Sigmoid colon (tissue), 7 donors: ENCODE data around the gene AMHR2. TPM values are rescaled to one million over a fixed set of nuclear protein-coding genes. Genes with fewer than 3 reads are reported as not detected.
A peak's percentile ranks its signal among the peaks of the same experiment; 100 is the strongest.
"Not testable (repeated sequence)": the region's sequence is repeated elsewhere in the genome, so short reads cannot be mapped to it uniquely, and the experiment has no call there.

Experiments used
- DNase-seq: peaks from one replicate; pipeline ENCODE4 v3.0.0-alpha.2; 2019
- H3K27ac ChIP-seq, 4 donors: fragments of 200-600 bp; sonication (generic); one replicate each; pipeline ENCODE4 v1.5.1; 2016 to 2019; ENCODE audit warnings: mild to moderate bottlenecking in 1 of 4
- H3K27me3 ChIP-seq, 3 donors: fragments of 200-600 bp; sonication (generic); one replicate each; pipeline ENCODE4 v1.5.1; 2019; ENCODE audit warnings: mild to moderate bottlenecking in 1 of 3
- H3K36me3 ChIP-seq, 4 donors: fragments of 200-600 bp; sonication (generic); one replicate each; pipeline ENCODE4 v1.5.1; 2016 to 2019
- H3K4me1 ChIP-seq, 4 donors: fragments of 200-600 bp; sonication (generic); one replicate each; pipeline ENCODE4 v1.5.1; 2017 to 2019
- H3K4me3 ChIP-seq, 4 donors: fragments of 200-600 bp; sonication (generic); one replicate each; pipeline ENCODE4 v1.5.1; 2017 to 2019; ENCODE audit warnings: mild to moderate bottlenecking in 2 of 4, moderate library complexity in 1 of 4
- H3K9me3 ChIP-seq, 4 donors: fragments of 200-600 bp in 3 of 4; sonication (generic) in 3 of 4; one replicate each; pipeline versions ENCODE4 v1.5.1 to v1.6.1; 2013 to 2019
- EP300 ChIP-seq, 4 donors: sonication (generic); formaldehyde crosslinking; IDR thresholded peaks; one replicate each; pipeline ENCODE4 v1.6.1; 2017; ENCODE audit warnings: antibody characterized with exemption in 4 of 4
- POLR2A ChIP-seq, 2 donors: fragments of 450-650 bp; IDR thresholded peaks; one replicate each; pipeline ENCODE4 v1.6.1; 2016; ENCODE audit warnings: antibody characterized with exemption in 2 of 2, mild to moderate bottlenecking in 2 of 2, moderate library complexity in 2 of 2
- POLR2AphosphoS5 ChIP-seq, 4 donors: sonication (generic); formaldehyde crosslinking; IDR thresholded peaks; one replicate each; pipeline ENCODE4 v1.6.1; 2017; ENCODE audit warnings: antibody characterized with exemption in 4 of 4
- WGBS, 2 donors: extraction: QIAGEN DNeasy Blood & Tissue Kit; methylation state at CpG; one replicate each; pipeline ENCODE4 v1.1.7; 2013; 5-methylcytosine and 5-hydroxymethylcytosine counted together
- intact Hi-C: fragments of 100-400 bp; cut with DNase I; formaldehyde crosslinking; loops from one replicate; pipeline ENCODE4 v1.15.1; 2023
- polyA plus RNA-seq, 3 donors: library from polyadenylated mRNA; stranded (reverse); fragments of 200-250 nt; gene quantifications; one replicate each; pipeline ENCODE4 v1.2.3, GENCODE V29; 2013
- total RNA-seq, 4 donors: library from RNA; depleted of rRNA; stranded (reverse); fragments of >200 nt; gene quantifications; one replicate each; pipeline ENCODE4 v1.1.0, GENCODE V29; 2016
- TF ChIP-seq, protein P1 (sequence below), 4 experiments: fragments of 450-650 bp in 3 of 4; fragments of 200-600 bp in 1 of 4; IDR thresholded peaks; one replicate each; pipeline ENCODE4 v1.5.1; 2016 to 2019; ENCODE audit warnings: antibody characterized with exemption in 4 of 4, mild to moderate bottlenecking in 3 of 4, moderate library complexity in 2 of 4
- donor health status: healthy with polysubstance abuse.
- donor health status: Bipolar disorder and iron deficiency.
- donor health status: healthy.

Gene AMHR2
- not detected for total RNA-seq
- polyA plus RNA-seq = under 1 TPM in 1 of 3 donors, not detected in 2; 0.60 TPM

DNA sequence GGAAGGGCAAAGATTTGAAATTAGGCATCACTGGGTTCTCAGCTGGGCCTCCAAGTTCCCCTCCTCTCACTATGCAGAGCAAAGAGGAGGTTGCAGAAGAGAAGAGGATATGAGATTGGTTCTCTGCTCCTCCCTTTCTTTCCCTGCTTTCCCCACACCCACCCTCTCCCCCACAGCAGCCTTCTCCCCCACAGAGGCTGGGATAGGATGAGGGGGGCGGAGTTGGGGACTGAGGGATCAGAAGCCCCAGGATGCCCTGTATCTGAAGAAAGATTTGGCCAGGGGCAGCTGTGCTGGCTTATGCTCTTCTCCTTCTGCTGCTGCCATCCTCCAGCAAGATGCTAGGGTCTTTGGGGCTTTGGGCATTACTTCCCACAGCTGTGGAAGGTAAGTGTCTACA lies at the start of gene AMHR2:
AMHR2 (plus strand) TSS at position 259 of the 400 bp plus-strand sequence; CDS start at position 339, 80 bp downstream.
- Histone ChIP-seq H3K27me3 (no peaks in the 10 kb centered on the region), H3K4me1 (peaks cover 0 to 9% (median 8%) of the 10 kb centered on the region in 4 donors), H3K9me3 (no peaks in the 10 kb centered on the region), H3K4me3 (no peak within 1 kb of the TSS), H3K36me3 (no peaks in the 10 kb centered on the region), H3K27ac (no peak within 1 kb of the TSS)
- TF ChIP-seq, protein P1, sequence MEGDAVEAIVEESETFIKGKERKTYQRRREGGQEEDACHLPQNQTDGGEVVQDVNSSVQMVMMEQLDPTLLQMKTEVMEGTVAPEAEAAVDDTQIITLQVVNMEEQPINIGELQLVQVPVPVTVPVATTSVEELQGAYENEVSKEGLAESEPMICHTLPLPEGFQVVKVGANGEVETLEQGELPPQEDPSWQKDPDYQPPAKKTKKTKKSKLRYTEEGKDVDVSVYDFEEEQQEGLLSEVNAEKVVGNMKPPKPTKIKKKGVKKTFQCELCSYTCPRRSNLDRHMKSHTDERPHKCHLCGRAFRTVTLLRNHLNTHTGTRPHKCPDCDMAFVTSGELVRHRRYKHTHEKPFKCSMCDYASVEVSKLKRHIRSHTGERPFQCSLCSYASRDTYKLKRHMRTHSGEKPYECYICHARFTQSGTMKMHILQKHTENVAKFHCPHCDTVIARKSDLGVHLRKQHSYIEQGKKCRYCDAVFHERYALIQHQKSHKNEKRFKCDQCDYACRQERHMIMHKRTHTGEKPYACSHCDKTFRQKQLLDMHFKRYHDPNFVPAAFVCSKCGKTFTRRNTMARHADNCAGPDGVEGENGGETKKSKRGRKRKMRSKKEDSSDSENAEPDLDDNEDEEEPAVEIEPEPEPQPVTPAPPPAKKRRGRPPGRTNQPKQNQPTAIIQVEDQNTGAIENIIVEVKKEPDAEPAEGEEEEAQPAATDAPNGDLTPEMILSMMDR (IDR thresholded peaks at IDR 0.05) = no peak
- TF ChIP-seq POLR2A (IDR thresholded peaks at IDR 0.05) (no peak), EP300 (IDR thresholded peaks at IDR 0.05) (no peak), POLR2AphosphoS5 (IDR thresholded peaks at IDR 0.05) (no peak)
- 94 to 100% methylated on average over 1 of the region's 1 CpG for WGBS, 2 donors
- intact Hi-C loops = no loop called here
- DNase-seq = no peak

DNA sequence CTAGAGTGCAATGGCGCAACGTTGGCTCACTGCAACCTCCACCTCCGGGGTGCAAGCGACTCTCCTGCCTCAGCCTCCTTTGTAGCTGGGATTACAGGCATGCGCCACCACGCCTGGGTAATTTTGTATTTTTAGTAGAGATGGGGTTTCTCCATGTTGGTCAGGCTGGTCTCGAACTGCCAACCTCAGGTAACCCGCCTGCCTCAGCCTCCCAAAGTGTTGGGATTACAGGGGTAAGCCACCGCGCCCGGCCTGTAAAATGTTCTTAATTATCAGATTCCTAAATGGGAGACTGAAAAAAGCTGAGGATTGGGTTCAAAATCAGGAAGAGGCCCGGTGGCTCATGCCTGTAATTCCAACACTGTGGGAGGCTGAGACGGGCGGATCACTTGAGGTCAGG lies 49.4 kb upstream of the AMHR2 start:
- DNase-seq, H3K27me3 ChIP-seq, H3K9me3 ChIP-seq, H3K36me3 ChIP-seq, H3K4me3 ChIP-seq, intact Hi-C loops: not testable (repeated sequence)
- peaks cover 0 to 30% (median 26%) of the 10 kb centered on the region in 4 donors for H3K4me1 ChIP-seq
- peak overlapping the region in 2 of 4 donors; percentile 39 to 61 for H3K27ac ChIP-seq
- 90 to 92% methylated on average over 14 of the region's 14 CpGs for WGBS, 2 donors

DNA sequence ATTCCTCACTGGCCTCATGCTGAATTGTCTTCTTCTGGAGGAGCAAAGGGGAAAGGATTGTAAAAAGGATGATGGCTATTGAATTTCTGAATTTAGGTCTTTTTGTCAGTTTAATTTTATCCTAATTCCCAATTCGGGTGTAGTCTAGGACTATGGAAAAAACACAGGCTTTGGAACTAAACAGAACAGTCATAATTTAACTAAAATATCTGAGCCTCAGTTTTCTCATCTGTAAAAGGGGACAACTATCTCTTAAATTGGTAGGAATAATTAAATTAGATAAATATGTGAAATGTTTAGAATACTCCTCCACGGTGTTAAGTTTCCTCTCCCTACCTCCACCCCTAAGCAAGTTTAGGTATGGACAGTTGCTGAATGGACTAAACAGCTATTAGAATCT lies 46.9 kb upstream of the AMHR2 start:
- DNase-seq = no peak
- 86 to 88% methylated on average over 2 of the region's 2 CpGs for WGBS, 2 donors
- Histone ChIP-seq H3K4me3 (no peak overlapping the region), H3K36me3 (peaks cover 0 to 6% (median under 1%) of the 10 kb centered on the region in 4 donors), H3K9me3 (no peaks in the 10 kb centered on the region), H3K4me1 (peaks cover 0 to 23% (median 21%) of the 10 kb centered on the region in 4 donors), H3K27ac (no peak overlapping the region), H3K27me3 (no peaks in the 10 kb centered on the region)
- intact Hi-C loops = no loop called here
- no peak for TF ChIP-seq POLR2A (IDR thresholded peaks at IDR 0.05)
- no peak for TF ChIP-seq POLR2AphosphoS5 (IDR thresholded peaks at IDR 0.05)
- no peak for TF ChIP-seq EP300 (IDR thresholded peaks at IDR 0.05)
- TF ChIP-seq, protein P1 (IDR thresholded peaks at IDR 0.05) = no peak

DNA sequence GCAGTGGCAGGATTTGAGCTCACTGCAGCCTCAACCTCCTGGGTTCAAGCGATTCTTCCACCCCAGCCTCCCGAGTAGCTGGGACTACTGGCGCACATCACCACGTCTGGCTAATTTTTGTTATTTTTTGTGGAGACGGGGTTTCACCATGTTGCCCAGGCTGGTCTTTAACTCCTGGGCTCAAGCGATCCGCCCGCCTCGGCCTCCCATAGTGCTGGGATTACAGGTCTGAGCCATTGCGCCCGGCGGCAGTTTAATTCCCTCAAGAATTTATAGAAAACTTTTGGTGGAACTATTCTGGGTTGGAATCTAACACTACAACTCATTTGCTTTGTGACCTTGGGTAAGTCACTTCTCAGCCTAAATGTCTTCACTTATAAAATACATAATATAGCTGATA lies 45.4 kb upstream of the AMHR2 start:
- Histone ChIP-seq H3K27me3 (no peaks in the 10 kb centered on the region), H3K4me3 (no peak overlapping the region), H3K27ac (peak overlapping the region; percentile 90 to 94 (median 90)), H3K4me1 (peaks cover 0 to 32% (median 31%) of the 10 kb centered on the region in 4 donors), H3K36me3 (peaks cover 3 to 21% (median 15%) of the 10 kb centered on the region in 4 donors), H3K9me3 (no peaks in the 10 kb centered on the region)
- intact Hi-C loops = no loop called here
- DNase-seq = no peak
- TF ChIP-seq EP300 (IDR thresholded peaks at IDR 0.05) (no peak), POLR2AphosphoS5 (IDR thresholded peaks at IDR 0.05) (no peak), POLR2A (IDR thresholded peaks at IDR 0.05) (no peak)
- TF ChIP-seq, protein P1 (IDR thresholded peaks at IDR 0.05) = no peak
- WGBS, 2 donors = 97 to 98% methylated on average over 12 of the region's 12 CpGs

DNA sequence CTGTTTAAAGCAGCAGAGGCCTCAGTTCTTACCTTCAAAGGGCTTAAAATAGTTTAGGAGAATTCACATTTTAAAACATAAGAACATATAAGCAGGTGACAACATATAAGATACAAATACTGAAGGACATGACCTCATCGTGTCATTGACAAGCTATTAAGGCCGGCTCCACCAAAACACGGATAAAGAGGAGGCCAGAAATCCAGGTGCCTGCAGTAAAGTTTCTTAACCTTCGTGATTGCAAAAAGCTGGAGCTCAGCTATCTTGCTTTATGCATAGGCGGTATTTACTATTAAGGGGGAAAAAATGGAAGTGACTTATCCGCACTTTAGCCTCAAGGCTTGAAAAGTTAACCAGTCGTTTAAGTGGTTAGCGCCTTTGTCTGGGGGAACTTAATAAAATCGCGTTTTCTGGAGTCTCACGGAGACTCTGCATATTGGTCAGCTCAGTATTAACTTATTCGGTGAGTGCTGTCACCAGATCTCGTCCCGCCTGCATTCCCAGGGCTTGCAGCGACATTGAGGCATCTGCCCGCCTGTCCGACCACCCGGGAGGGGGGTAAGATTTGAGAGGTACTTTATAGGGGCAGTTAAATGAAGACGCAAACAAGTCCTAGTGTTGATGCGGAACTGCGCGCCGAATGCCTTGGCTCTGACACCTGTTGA lies 44.8 kb upstream of the AMHR2 start:
- Histone ChIP-seq H3K27me3 (no peaks in the 10 kb centered on the region), H3K4me1 (peaks cover 0 to 38% (median 38%) of the 10 kb centered on the region in 4 donors), H3K4me3 (peak overlapping the region; percentile 56 to 59 (median 56)), H3K9me3 (no peaks in the 10 kb centered on the region), H3K36me3 (peaks cover 7 to 28% (median 18%) of the 10 kb centered on the region in 4 donors), H3K27ac (peak overlapping the region; percentile 90 to 94 (median 90))
- DNase-seq = no peak
- intact Hi-C loops = no loop called here
- TF ChIP-seq POLR2AphosphoS5 (IDR thresholded peaks at IDR 0.05) (no peak), POLR2A (IDR thresholded peaks at IDR 0.05) (no peak), EP300 (IDR thresholded peaks at IDR 0.05) (no peak)
- TF ChIP-seq, protein P1 (IDR thresholded peaks at IDR 0.05) = no peak
- WGBS, 2 donors = 24% methylated on average over 23 of the region's 23 CpGs
